GM20000 (cell line): ENCODE data around the gene MAD1L1.

Experiments
- DNase-seq: peaks from one replicate; pipeline ENCODE4 v3.0.0; 2012; ENCODE audit warnings: low spot score
- TF ChIP-seq, protein P1 (sequence below): IDR thresholded peaks from 2 replicates; pipeline ENCODE4 v1.5.1; 2012; ENCODE audit warnings: mild to moderate bottlenecking, control low read depth; ENCODE audit errors: extremely low read depth, missing control alignments

MAD1L1 gene

DNA sequence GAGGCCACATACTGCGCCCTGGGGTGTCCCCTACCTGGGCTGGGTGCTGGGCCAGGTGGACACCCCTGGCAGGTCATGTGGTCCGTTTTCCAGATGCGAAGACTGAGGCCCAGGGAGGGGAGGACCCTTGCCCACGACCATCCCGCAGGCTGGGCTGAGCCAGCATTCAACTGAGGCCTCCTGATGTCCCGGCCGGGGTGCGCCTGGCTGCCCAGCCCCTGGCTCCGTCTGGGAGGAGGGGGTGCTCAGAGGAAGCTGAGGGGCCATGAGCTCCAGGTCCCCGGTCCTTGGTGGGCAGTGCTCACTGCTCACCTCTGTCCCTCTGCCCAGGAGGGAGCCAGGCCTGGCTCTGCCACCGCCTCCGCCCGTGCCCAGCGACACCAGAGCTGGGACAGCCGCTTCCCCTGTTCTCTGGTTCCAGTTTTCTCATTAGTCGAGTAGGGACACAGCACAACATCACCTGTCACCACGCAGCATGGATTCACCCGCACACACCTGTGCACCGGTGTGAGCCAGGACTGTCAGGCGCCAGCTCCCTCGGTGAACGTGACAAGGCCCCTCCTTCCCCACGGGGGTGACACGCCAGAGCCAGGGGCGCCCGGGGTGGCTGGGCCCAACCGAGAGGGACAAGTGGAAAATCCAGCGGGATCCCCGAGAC lies 423.0 kb downstream of the MAD1L1 start:
- no peak for DNase-seq
- TF ChIP-seq, protein P1, sequence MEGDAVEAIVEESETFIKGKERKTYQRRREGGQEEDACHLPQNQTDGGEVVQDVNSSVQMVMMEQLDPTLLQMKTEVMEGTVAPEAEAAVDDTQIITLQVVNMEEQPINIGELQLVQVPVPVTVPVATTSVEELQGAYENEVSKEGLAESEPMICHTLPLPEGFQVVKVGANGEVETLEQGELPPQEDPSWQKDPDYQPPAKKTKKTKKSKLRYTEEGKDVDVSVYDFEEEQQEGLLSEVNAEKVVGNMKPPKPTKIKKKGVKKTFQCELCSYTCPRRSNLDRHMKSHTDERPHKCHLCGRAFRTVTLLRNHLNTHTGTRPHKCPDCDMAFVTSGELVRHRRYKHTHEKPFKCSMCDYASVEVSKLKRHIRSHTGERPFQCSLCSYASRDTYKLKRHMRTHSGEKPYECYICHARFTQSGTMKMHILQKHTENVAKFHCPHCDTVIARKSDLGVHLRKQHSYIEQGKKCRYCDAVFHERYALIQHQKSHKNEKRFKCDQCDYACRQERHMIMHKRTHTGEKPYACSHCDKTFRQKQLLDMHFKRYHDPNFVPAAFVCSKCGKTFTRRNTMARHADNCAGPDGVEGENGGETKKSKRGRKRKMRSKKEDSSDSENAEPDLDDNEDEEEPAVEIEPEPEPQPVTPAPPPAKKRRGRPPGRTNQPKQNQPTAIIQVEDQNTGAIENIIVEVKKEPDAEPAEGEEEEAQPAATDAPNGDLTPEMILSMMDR: no peak

DNA sequence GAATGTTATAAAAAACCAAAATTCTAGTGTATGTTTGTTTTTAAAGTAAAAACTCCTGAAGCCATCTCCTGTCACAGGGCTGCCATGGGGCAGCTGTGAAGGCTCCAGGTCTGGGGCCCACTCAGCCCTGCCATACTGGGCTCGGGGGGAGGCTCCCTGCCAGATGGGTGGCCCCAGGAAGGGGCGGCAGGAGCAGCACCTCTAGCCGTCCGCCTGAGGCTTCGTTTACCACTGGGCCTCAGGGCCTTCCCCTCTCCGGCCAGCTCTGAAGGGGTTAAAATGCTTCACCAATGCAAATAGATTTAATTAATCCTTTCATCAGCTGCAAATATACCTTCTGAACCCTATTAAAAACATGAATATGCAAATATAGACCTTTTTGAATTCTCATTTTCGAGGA lies 423.7 kb downstream of the MAD1L1 start:
- DNase-seq: no peak
- TF ChIP-seq, protein P1: no peak

DNA sequence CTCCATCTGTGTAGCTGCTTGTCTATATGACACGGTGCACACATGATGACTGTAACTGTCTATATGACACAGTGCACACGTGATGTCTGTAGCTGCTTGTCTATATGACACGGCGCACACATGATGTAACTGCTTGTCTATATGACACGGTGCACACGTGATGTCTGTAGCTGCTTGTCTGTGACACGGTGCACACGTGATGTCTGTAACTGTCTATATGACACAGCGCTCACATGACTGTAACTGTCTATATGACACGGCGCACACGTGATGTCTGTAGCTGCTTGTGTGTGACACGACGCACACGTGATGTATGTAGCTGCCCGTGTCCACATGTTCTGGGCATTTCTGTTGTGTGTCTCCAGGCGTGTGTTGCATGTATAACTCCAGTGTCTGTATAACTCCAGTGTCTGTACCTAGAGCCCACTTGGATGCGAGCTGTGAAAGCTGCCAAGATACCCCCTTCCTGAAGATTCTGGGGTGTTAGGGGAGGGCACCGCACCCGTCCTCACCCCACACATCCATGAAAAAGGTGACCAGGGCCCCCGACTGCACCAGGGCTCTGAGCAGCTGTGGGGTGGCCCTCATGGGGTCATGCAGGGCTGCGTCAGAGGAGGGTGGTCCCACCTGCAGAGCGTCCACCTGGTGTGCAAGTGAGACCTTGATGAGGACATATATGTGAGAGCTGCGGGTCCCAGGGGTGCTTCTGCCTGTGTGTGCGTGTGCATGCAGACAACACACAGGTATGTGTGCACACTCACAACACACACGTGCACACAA lies 424.7 kb downstream of the MAD1L1 start:
- no peak for DNase-seq
- TF ChIP-seq, protein P1: no peak

- TF ChIP-seq, protein P1: no peak
- no peak for DNase-seq
Measured at GRCh38 chr7:1806354-1806753, 426.4 kb downstream of the MAD1L1 start.

- DNase-seq: no peak
- TF ChIP-seq, protein P1: no peak
Measured at GRCh38 chr7:1804310-1804709, 428.4 kb downstream of the MAD1L1 start.

DNA sequence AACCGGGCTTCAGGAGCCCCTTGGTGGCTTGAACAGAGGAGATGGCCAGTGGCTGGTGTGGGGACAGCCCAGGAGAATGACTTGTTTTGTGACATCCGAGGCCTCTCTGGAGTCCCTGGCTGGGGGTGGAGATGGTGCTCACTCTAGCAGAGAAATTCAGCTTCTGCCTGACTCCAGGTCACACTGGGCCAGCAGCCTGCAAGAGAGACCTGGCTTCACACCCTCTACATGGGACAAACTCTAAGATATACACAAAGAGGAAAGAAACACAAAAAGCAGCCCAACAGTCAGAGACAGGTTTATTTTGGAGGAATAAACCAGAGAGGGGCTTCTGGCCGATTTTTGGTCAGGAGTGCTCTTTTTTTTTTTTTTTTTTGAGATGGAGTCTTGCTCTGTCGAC lies 429.8 kb downstream of the MAD1L1 start:
- TF ChIP-seq, protein P1: no peak
- no peak for DNase-seq

DNA sequence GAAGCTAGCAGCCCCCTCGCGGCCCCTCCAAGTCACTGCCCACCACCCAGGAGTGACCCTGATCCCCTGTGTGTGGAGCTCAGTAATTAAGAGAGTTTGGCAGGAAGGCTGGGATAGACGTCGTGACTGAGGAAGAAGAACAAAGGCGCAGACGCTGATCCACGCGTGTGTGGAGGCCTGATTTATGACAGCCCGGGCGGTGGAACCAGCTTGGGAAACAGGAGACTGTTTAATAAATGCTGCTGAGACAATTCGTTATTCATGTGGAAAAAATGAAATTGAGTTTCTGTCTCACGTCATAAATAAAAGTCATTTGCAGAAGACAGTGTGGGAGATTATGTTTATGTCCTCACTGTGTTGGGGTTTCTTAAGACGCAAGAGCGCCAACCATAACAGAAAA lies 431.8 kb downstream of the MAD1L1 start:
- no peak for DNase-seq

More for the DNA sequence above, 431.8 kb downstream of the MAD1L1 start:
- TF ChIP-seq, protein P1: no peak
